Ishikawa (cell line): Measurements from ENCODE around the gene HP.

Source experiments
- CREB1 ChIP-seq: IDR thresholded peaks from 2 replicates; pipeline ENCODE4 v1.6.1; 2012; ENCODE audit warnings: low read depth
- EGR1 ChIP-seq: IDR thresholded peaks from 2 replicates; pipeline ENCODE4 v1.6.1; 2012
- EP300 ChIP-seq: IDR thresholded peaks from 2 replicates; pipeline ENCODE4 v1.6.1; 2012; ENCODE audit warnings: borderline replicate concordance
- FOXM1 ChIP-seq: IDR thresholded peaks from 2 replicates; pipeline ENCODE4 v1.6.1; 2012; ENCODE audit warnings: low read depth, borderline replicate concordance
- MAX ChIP-seq: IDR thresholded peaks from 2 replicates; pipeline ENCODE4 v1.6.1; 2012
- RAD21 ChIP-seq: IDR thresholded peaks from 2 replicates; pipeline ENCODE4 v1.6.1; 2012; ENCODE audit warnings: low read depth
- TAF1 ChIP-seq: IDR thresholded peaks from 2 replicates; pipeline ENCODE4 v1.6.1; 2012; ENCODE audit warnings: low read depth, mild to moderate bottlenecking
- TCF12 ChIP-seq: IDR thresholded peaks from 2 replicates; pipeline ENCODE4 v1.6.1; 2012; ENCODE audit warnings: low read depth
- USF1 ChIP-seq: IDR thresholded peaks from 2 replicates; pipeline ENCODE4 v1.6.1; 2012
- ZBTB7A ChIP-seq: IDR thresholded peaks from 2 replicates; pipeline ENCODE4 v1.6.1; 2012; ENCODE audit warnings: low read depth

Gene HP

GRCh38 chr16:72108353-72109102 lies 54.2 kb downstream of the HP start:
- no peak for TF ChIP-seq RAD21
- no peak for TF ChIP-seq USF1
- no peak for TF ChIP-seq CREB1
- no peak for TF ChIP-seq MAX
- TF ChIP-seq EP300, result no peak

GRCh38 chr16:72109300-72109699 lies 55.0 kb downstream of the HP start:
- no peak for TF ChIP-seq RAD21
- TF ChIP-seq TAF1, result no peak
- TF ChIP-seq CREB1, result no peak
- TF ChIP-seq TCF12, result no peak
- no peak for TF ChIP-seq ZBTB7A
- no peak for TF ChIP-seq FOXM1

- TF ChIP-seq EP300 (no peak), EGR1 (no peak)
These were observed 55.7 kb downstream of the HP start for GRCh38 chr16:72109966-72110530.
